Suprapubic skin (tissue), 4 donors: Measurements from ENCODE around the gene NCDN. TPM values are rescaled to one million over a fixed set of nuclear protein-coding genes. Genes with fewer than 3 reads are reported as not detected.

Experiments
- DNase-seq, 2 donors: peaks; one replicate each; pipeline ENCODE4 v3.0.0-alpha.2; 2019; ENCODE audit warnings: low spot score in 2 of 2
- H3K27ac ChIP-seq: fragments of 200-600 bp; sonication (generic); one replicate; pipeline ENCODE4 v1.5.1; 2019
- H3K27me3 ChIP-seq: fragments of 200-600 bp; sonication (generic); one replicate; pipeline ENCODE4 v1.5.1; 2019
- H3K36me3 ChIP-seq: fragments of 200-600 bp; sonication (generic); one replicate; pipeline ENCODE4 v1.5.1; 2019
- H3K4me1 ChIP-seq: fragments of 200-600 bp; sonication (generic); one replicate; pipeline ENCODE4 v1.5.1; 2019
- H3K4me3 ChIP-seq: fragments of 200-600 bp; sonication (generic); one replicate; pipeline ENCODE4 v1.5.1; 2019; ENCODE audit warnings: mild to moderate bottlenecking
- H3K9me3 ChIP-seq: fragments of 200-600 bp; sonication (generic); one replicate; pipeline ENCODE4 v1.5.1; 2019
- EP300 ChIP-seq: sonication (generic); formaldehyde crosslinking; IDR thresholded peaks from one replicate; pipeline ENCODE4 v1.6.1; 2017; ENCODE audit warnings: antibody characterized with exemption
- POLR2A ChIP-seq, 2 donors: fragments of 450-650 bp; IDR thresholded peaks; one replicate each; pipeline ENCODE4 v1.6.1; 2017; ENCODE audit warnings: antibody characterized with exemption in 2 of 2, mild to moderate bottlenecking in 2 of 2, moderate library complexity in 2 of 2
- POLR2AphosphoS5 ChIP-seq, 3 donors: sonication (generic); formaldehyde crosslinking; IDR thresholded peaks; one replicate each; pipeline ENCODE4 v1.6.1; 2017; ENCODE audit warnings: antibody characterized with exemption in 3 of 3
- WGBS: methylation state at CpG from one replicate; pipeline ENCODE4 v1.1.5; 2018; 5-methylcytosine and 5-hydroxymethylcytosine counted together
- total RNA-seq, 4 donors: library from RNA; depleted of rRNA; stranded (reverse); fragments of >200 nt; gene quantifications; one replicate each; pipeline ENCODE4 v1.1.0, GENCODE V29; 2016
- TF ChIP-seq, protein P1 (sequence below), 2 donors: fragments of 200-600 bp in 1 of 2; fragments of 450-650 bp in 1 of 2; sonication (generic) in 1 of 2; IDR thresholded peaks; one replicate each; pipeline ENCODE4 v1.5.1; 2016 to 2019; ENCODE audit warnings: antibody characterized with exemption in 2 of 2, mild to moderate bottlenecking in 1 of 2, moderate library complexity in 1 of 2

Gene NCDN
- total RNA-seq, 4 donors from 2014 or later = 14.1 to 26.2 (median 24.1) TPM

DNA sequence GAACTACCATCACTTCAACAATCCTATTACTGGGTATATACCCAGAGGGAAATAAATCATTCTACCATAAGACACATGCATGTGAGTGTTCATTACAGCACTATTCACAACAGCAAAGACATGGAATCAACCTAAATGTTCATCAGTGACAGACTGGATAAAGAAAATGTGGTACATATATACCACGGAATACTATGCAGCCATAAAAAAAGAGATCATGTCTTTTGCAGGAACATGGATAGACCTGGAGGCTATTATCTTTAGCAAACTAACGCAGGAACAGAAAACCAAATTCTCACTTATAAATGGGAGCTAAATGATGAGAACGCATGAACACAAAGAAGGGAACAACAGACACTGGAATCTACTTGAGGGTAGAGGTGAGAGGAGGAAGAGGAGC is 39.4 kb upstream of the NCDN start:
- whole genome bisulfite sequencing = 97% methylated on average over 3 of the region's 3 CpGs
- DNase-seq = no peak
- H3K4me1 ChIP-seq = no peaks in the 10 kb centered on the region
- H3K9me3 ChIP-seq = peaks cover 10% of the 10 kb centered on the region
- no peaks in the 10 kb centered on the region for H3K27me3 ChIP-seq
- H3K36me3 ChIP-seq = no peaks in the 10 kb centered on the region
- TF ChIP-seq POLR2AphosphoS5 (IDR thresholded peaks at IDR 0.05) = no peak
- no peak for TF ChIP-seq EP300
- TF ChIP-seq POLR2A (IDR thresholded peaks at IDR 0.05) = no peak
- TF ChIP-seq, protein P1, sequence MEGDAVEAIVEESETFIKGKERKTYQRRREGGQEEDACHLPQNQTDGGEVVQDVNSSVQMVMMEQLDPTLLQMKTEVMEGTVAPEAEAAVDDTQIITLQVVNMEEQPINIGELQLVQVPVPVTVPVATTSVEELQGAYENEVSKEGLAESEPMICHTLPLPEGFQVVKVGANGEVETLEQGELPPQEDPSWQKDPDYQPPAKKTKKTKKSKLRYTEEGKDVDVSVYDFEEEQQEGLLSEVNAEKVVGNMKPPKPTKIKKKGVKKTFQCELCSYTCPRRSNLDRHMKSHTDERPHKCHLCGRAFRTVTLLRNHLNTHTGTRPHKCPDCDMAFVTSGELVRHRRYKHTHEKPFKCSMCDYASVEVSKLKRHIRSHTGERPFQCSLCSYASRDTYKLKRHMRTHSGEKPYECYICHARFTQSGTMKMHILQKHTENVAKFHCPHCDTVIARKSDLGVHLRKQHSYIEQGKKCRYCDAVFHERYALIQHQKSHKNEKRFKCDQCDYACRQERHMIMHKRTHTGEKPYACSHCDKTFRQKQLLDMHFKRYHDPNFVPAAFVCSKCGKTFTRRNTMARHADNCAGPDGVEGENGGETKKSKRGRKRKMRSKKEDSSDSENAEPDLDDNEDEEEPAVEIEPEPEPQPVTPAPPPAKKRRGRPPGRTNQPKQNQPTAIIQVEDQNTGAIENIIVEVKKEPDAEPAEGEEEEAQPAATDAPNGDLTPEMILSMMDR (IDR thresholded peaks at IDR 0.05) = no peak
- no peak overlapping the region for H3K4me3 ChIP-seq
- H3K27ac ChIP-seq = no peak overlapping the region

DNA sequence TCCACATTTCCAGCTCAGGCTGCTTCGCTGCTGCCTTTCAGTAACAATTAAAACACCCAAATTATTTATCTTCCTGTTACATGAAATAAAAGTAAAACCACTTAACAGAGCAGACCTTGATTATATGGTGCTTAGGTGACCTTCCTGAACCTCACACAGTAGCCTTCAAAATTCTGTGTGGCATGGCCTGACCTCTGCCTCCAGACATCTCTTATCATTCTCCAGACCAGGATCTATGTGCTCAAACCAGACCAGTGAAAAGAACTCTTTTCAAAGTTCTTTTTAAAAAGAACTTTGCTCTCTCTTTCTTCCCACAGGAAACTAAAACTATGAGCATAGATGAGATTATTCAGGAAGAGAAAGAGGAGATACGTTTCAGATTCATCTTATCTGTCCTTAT is 38.2 kb upstream of the NCDN start:
- TF ChIP-seq, protein P1 (IDR thresholded peaks at IDR 0.05) = no peak
- no peak for TF ChIP-seq EP300
- no peak for TF ChIP-seq POLR2AphosphoS5 (IDR thresholded peaks at IDR 0.05)
- TF ChIP-seq POLR2A (IDR thresholded peaks at IDR 0.05) = no peak
- no peak for DNase-seq
- no peaks in the 10 kb centered on the region for H3K36me3 ChIP-seq
- H3K4me1 ChIP-seq = no peaks in the 10 kb centered on the region
- 75% methylated on average over 2 of the region's 2 CpGs for WGBS
- no peak overlapping the region for H3K27ac ChIP-seq
- no peak overlapping the region for H3K4me3 ChIP-seq
- H3K27me3 ChIP-seq = no peaks in the 10 kb centered on the region
- H3K9me3 ChIP-seq = peaks cover 10% of the 10 kb centered on the region

DNA sequence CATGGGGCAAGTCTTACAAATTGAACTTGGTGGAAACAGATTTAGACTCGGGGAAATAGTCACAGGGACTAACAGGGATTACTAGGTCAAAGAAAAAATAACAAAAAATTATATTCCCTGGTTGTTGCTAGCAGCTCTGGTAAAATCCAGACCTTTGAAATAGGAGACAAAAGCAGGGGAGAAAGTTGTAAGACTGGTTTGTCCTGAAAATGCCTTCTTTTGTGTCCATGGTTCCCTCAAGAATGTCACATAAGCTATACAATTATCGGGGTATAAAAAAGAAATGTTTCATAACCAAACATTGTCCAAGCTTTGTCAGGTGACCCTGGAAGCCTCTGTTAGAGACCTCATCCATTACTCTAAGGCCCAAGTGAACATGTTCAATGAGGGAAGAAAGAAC is 33.5 kb upstream of the NCDN start:
- Histone ChIP-seq H3K4me1 (no peaks in the 10 kb centered on the region), H3K27me3 (no peaks in the 10 kb centered on the region), H3K9me3 (no peaks in the 10 kb centered on the region), H3K4me3 (no peak overlapping the region), H3K36me3 (no peaks in the 10 kb centered on the region), H3K27ac (no peak overlapping the region)
- no peak for DNase-seq
- TF ChIP-seq EP300 = no peak
- TF ChIP-seq POLR2A (IDR thresholded peaks at IDR 0.05) = no peak
- TF ChIP-seq POLR2AphosphoS5 (IDR thresholded peaks at IDR 0.05) = no peak
- TF ChIP-seq, protein P1 (IDR thresholded peaks at IDR 0.05) = no peak
- 51% methylated on average over 2 of the region's 2 CpGs for WGBS

DNA sequence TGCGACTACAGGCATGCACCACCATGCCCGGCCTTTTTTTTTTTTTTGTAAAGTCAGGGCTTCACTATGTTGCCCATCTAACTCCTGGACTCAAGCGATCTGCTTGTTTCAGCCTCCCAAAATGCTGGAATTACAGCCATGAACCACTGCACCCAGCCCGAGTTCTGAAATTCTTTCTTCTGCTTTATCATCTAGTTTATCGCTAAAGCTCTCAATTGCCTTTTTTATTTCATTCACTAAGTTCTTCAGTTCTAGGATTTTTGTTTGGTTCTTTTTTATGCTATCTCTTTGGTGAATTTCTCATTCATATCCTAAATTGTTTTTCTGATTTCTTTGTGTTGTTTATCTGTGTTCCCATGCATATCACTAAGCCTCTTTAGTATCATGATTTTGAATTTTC is 27.4 kb upstream of the NCDN start:
- Histone ChIP-seq H3K36me3 (peaks cover 8% of the 10 kb centered on the region), H3K9me3 (no peaks in the 10 kb centered on the region), H3K4me1 (peaks cover 9% of the 10 kb centered on the region), H3K4me3 (no peak overlapping the region), H3K27ac (no peak overlapping the region), H3K27me3 (no peaks in the 10 kb centered on the region)
- WGBS = 79% methylated on average over 5 of the region's 5 CpGs
- TF ChIP-seq POLR2AphosphoS5 (IDR thresholded peaks at IDR 0.05) = no peak
- TF ChIP-seq, protein P1 (IDR thresholded peaks at IDR 0.05) = no peak
- TF ChIP-seq POLR2A (IDR thresholded peaks at IDR 0.05) = no peak
- TF ChIP-seq EP300 = no peak
- no peak for DNase-seq

DNA sequence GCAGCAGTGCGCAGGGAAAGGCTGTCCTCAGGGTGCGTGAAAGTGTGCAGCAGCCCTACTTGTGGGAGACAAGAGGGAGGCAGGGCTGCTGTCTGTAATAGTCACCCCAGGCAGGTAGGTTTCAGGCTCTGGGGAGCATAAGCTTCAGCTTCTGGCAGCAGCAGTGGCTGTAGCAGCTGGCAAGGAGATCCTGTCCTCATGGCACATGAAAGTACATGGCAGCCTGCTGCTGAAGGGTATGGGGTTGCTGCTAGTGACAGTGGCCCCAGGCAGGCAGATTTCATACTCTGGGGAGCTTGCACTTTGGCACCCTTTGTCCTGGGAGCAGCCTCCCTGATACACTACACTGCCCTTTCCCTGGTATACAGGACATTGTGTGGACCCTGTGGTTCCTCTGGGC is 26.7 kb upstream of the NCDN start:
- Histone ChIP-seq H3K27me3 (no peaks in the 10 kb centered on the region), H3K36me3 (peaks cover 8% of the 10 kb centered on the region), H3K4me3 (no peak overlapping the region), H3K4me1 (peaks cover 13% of the 10 kb centered on the region), H3K9me3 (no peaks in the 10 kb centered on the region), H3K27ac (no peak overlapping the region)
- WGBS = 96% methylated on average over 2 of the region's 2 CpGs
- TF ChIP-seq, protein P1 (IDR thresholded peaks at IDR 0.05) = no peak
- TF ChIP-seq POLR2A (IDR thresholded peaks at IDR 0.05) (no peak), EP300 (no peak), POLR2AphosphoS5 (IDR thresholded peaks at IDR 0.05) (no peak)
- DNase-seq = no peak
